Measurements from ENCODE around the gene DMD. TPM values are rescaled to one million over a fixed set of nuclear protein-coding genes. Genes with fewer than 3 reads are reported as not detected.

Gene DMD
- total and polyA plus RNA-seq, 2 of the 13 experiments (the other 11 are each of a cell fraction or from before 2014, with no cell fraction given): 17.6 to 25.9 TPM

GRCh38 chrX:31336419-31336818 is 1874.9 kb downstream of the DMD start:
- WGBS (ENCODE audit: low lambda C conversion rate): 71% methylated on average over 2 of the region's 2 CpGs
- no peak for TF ChIP-seq ZNF709 (CRISPR knock-in tag; IDR thresholded peaks at IDR 0.05)
- no peak for TF ChIP-seq CSRNP2 (CRISPR knock-in tag; conservative IDR thresholded peaks at IDR 0.05; ENCODE audit: low read depth)
- no peak for TF ChIP-seq ZNF740 (CRISPR knock-in tag; IDR thresholded peaks at IDR 0.05)
- no peak for TF ChIP-seq HMG20A (CRISPR knock-in tag; IDR thresholded peaks at IDR 0.05; ENCODE audit: borderline replicate concordance)
- TF ChIP-seq AKNA (CRISPR knock-in tag; IDR thresholded peaks at IDR 0.05; ENCODE audit: borderline replicate concordance): no peak
- no peak for TF ChIP-seq SOX5 (CRISPR knock-in tag; IDR thresholded peaks at IDR 0.05; ENCODE audit: borderline replicate concordance)
- no peak for TF ChIP-seq ZNF318 (CRISPR knock-in tag; IDR thresholded peaks at IDR 0.05)
- TF ChIP-seq MIER2 (CRISPR knock-in tag; IDR thresholded peaks at IDR 0.05): no peak
- no peak for TF ChIP-seq ADNP (CRISPR knock-in tag; IDR thresholded peaks at IDR 0.05)
- TF ChIP-seq EEA1 (CRISPR knock-in tag; IDR thresholded peaks at IDR 0.05; ENCODE audit: borderline replicate concordance): no peak
- TF ChIP-seq ZNF557 (CRISPR knock-in tag; IDR thresholded peaks at IDR 0.05): no peak

More at GRCh38 chrX:31336419-31336818, 1874.9 kb downstream of the DMD start:
- no peaks in the 10 kb centered on the region for H3K4me1 ChIP-seq (ENCODE audit: insufficient read depth, low read length)
- H3K36me3 ChIP-seq (replicated peaks in 1 of 2; ENCODE audit: control insufficient read depth in 1 of 2, insufficient read depth in 2 of 2, low read length in 2 of 2): no peaks in the 10 kb centered on the region
- H2AFZ ChIP-seq (ENCODE audit: low read length): no peak overlapping the region
- no peak overlapping the region for H3K4me2 ChIP-seq (ENCODE audit: low read depth, low read length)
- H3K9ac ChIP-seq (ENCODE audit: insufficient read depth, low read depth, low read length): no peak overlapping the region
- DNase-seq (ENCODE audit: low spot score): no peak
- no peaks in the 10 kb centered on the region for H3K9me3 ChIP-seq (ENCODE audit: low read length)
- ChIA-PET CTCF (ENCODE audit: low intra/inter-chr PET ratio, low total read pairs) (no interaction called here), POLR2A (no interaction called here)
- intact Hi-C loops (cut with micrococcal nuclease; ENCODE audit: unreplicated experiment) (no loop called here), in situ Hi-C loops (cut with HindIII; ENCODE audit: extremely low pct_ligation_motif_present, low pct_unique_long_range_greater_than_20kb) (no loop called here)
- H3K79me2 ChIP-seq (ENCODE audit: insufficient read depth, low read length): no peaks in the 10 kb centered on the region
- no peak for FAIRE-seq
- no peak overlapping the region for H3K27ac ChIP-seq (ENCODE audit: extremely low read length, insufficient read depth, low read length)
- H4K20me1 ChIP-seq (ENCODE audit: insufficient read depth, low read length): no peaks in the 10 kb centered on the region
- BruUV-seq (replicated peaks): no TSS peak
- H3K27me3 ChIP-seq (ENCODE audit: control insufficient read depth in 1 of 2, insufficient read depth in 2 of 2, low read length in 2 of 2): no peaks in the 10 kb centered on the region
- H3K4me3 ChIP-seq (replicated peaks in 1 of 3; ENCODE audit: insufficient read depth in 1 of 3, low read depth in 2 of 3, low read length in 3 of 3): no peak overlapping the region
- ATAC-seq: no peak

All from HepG2 (cell line).